Liver (tissue), 9 donors: Measurements from ENCODE around the gene TNS1. TPM values are rescaled to one million over a fixed set of nuclear protein-coding genes. Genes with fewer than 3 reads are reported as not detected.

ENCODE experiments used
- DNase-seq: peaks from one replicate; pipeline ENCODE4 v3.0.0-alpha.2; 2017; ENCODE audit warnings: low spot score
- H3K27ac ChIP-seq, 2 donors: one replicate each; pipeline ENCODE4 v1.7.0; 2013; ENCODE audit warnings: inconsistent platforms in 2 of 2, low read length in 2 of 2, control low read depth in 1 of 2, low read depth in 1 of 2, mild to moderate bottlenecking in 1 of 2
- H3K27me3 ChIP-seq, 4 donors: one replicate each; pipeline versions ENCODE4 v1.6.1 to v1.7.0; 2013; ENCODE audit warnings: low read length in 3 of 4, inconsistent platforms in 1 of 4, mild to moderate bottlenecking in 1 of 4, moderate library complexity in 1 of 4; ENCODE audit not compliant: control insufficient read depth in 4 of 4, insufficient read depth in 4 of 4
- H3K36me3 ChIP-seq, 4 donors: one replicate each; pipeline versions ENCODE4 v1.6.1 to v1.7.0; 2013; ENCODE audit warnings: low read length in 3 of 4, mild to moderate bottlenecking in 3 of 4, low read depth in 1 of 4, moderate library complexity in 1 of 4; ENCODE audit not compliant: control insufficient read depth in 4 of 4, insufficient read depth in 3 of 4
- H3K4me1 ChIP-seq, 4 donors: one replicate each; pipeline versions ENCODE4 v1.6.1 to v1.7.0; 2013; ENCODE audit warnings: low read length in 3 of 4, mild to moderate bottlenecking in 3 of 4, moderate library complexity in 1 of 4; ENCODE audit not compliant: control insufficient read depth in 4 of 4, insufficient read depth in 4 of 4
- H3K4me3 ChIP-seq, 3 donors: one replicate each; pipeline versions ENCODE4 v1.6.1 to v1.7.0; 2013; ENCODE audit warnings: low read length in 3 of 3, control low read depth in 1 of 3, low read depth in 1 of 3, mild to moderate bottlenecking in 1 of 3
- H3K9ac ChIP-seq, 2 donors: one replicate each; pipeline ENCODE4 v1.7.0; 2013; ENCODE audit warnings: low read length in 2 of 2, mild to moderate bottlenecking in 2 of 2, moderate library complexity in 2 of 2, control low read depth in 1 of 2, low read depth in 1 of 2
- H3K9me3 ChIP-seq, 4 donors: one replicate each; pipeline versions ENCODE4 v1.6.1 to v1.7.0; 2013; ENCODE audit warnings: low read length in 3 of 4; ENCODE audit not compliant: control insufficient read depth in 4 of 4
- ATF3 ChIP-seq: IDR thresholded peaks from 2 replicates; pipeline ENCODE4 v1.6.1; 2016; ENCODE audit warnings: antibody characterized with exemption
- CTCF ChIP-seq: fragments of 150-350 bp; IDR thresholded peaks from 2 replicates; pipeline ENCODE4 v1.5.1; 2017; ENCODE audit warnings: improper control_type of control experiment, low read depth, low read length; ENCODE audit not compliant: missing input control
- EGR1 ChIP-seq, 2 donors: IDR thresholded peaks; 2 replicates each; pipeline ENCODE4 v1.6.1; 2016 to 2018; ENCODE audit warnings: antibody characterized with exemption in 2 of 2, low read depth in 2 of 2
- FOXA1 ChIP-seq: IDR thresholded peaks from 2 replicates; pipeline ENCODE4 v1.6.1; 2016; ENCODE audit warnings: antibody characterized with exemption
- FOXA2 ChIP-seq: IDR thresholded peaks from 2 replicates; pipeline ENCODE4 v1.6.1; 2016; ENCODE audit warnings: antibody characterized with exemption
- GABPA ChIP-seq, 2 donors: IDR thresholded peaks in 1 of 2; conservative IDR thresholded peaks in 1 of 2; 2 replicates each; pipeline ENCODE4 v1.6.1; 2016; ENCODE audit warnings: antibody characterized with exemption in 2 of 2, mild to moderate bottlenecking in 1 of 2, moderate library complexity in 1 of 2
- HNF4A ChIP-seq, 2 donors: conservative IDR thresholded peaks; 2 replicates each; pipeline ENCODE4 v1.6.1; 2016; ENCODE audit warnings: antibody characterized with exemption in 2 of 2, mild to moderate bottlenecking in 2 of 2
- HNF4G ChIP-seq: IDR thresholded peaks from 2 replicates; pipeline ENCODE4 v1.6.1; 2016; ENCODE audit warnings: antibody characterized with exemption
- JUND ChIP-seq, 2 donors: IDR thresholded peaks; 2 replicates each; pipeline ENCODE4 v1.6.1; 2016; ENCODE audit warnings: antibody characterized with exemption in 2 of 2
- MAX ChIP-seq: IDR thresholded peaks from 2 replicates; pipeline ENCODE4 v1.6.1; 2016; ENCODE audit warnings: antibody characterized with exemption
- NR2F2 ChIP-seq: IDR thresholded peaks from 2 replicates; pipeline ENCODE4 v1.6.1; 2016; ENCODE audit warnings: antibody characterized with exemption
- RAD21 ChIP-seq, 2 donors: IDR thresholded peaks; 2 replicates each; pipeline ENCODE4 v1.6.1; 2016; ENCODE audit warnings: antibody characterized with exemption in 2 of 2, mild to moderate bottlenecking in 2 of 2
- RXRA ChIP-seq, 2 donors: IDR thresholded peaks; 2 replicates each; pipeline ENCODE4 v1.6.1; 2017 to 2018; ENCODE audit warnings: antibody characterized with exemption in 2 of 2, mild to moderate bottlenecking in 1 of 2
- SP1 ChIP-seq: IDR thresholded peaks from 2 replicates; pipeline ENCODE4 v1.6.1; 2018; ENCODE audit warnings: antibody characterized with exemption, mild to moderate bottlenecking
- TAF1 ChIP-seq: conservative IDR thresholded peaks from 2 replicates; pipeline ENCODE4 v1.6.1; 2016; ENCODE audit warnings: antibody characterized with exemption, mild to moderate bottlenecking
- YY1 ChIP-seq: IDR thresholded peaks from 2 replicates; pipeline ENCODE4 v1.6.1; 2016; ENCODE audit warnings: antibody characterized with exemption, mild to moderate bottlenecking
- WGBS: extraction: QIAGEN DNeasy Blood & Tissue Kit; methylation state at CpG from one replicate; pipeline ENCODE4 v1.1.7; 2013; 5-methylcytosine and 5-hydroxymethylcytosine counted together
- polyA plus RNA-seq, 2 donors: library from polyadenylated mRNA; stranded (reverse) in 1 of 2; unstranded in 1 of 2; fragments of 200-250 nt in 1 of 2; fragments of >200 nt in 1 of 2; fragmentation: Nextera tagmentation in 1 of 2; extraction: Ambion mirVana in 1 of 2; gene quantifications; one replicate each; pipeline versions ENCODE4 v1.2.1 to v1.2.3, GENCODE V29; 2013 to 2015
- total RNA-seq, 2 donors: library from RNA; depleted of rRNA; stranded (reverse); fragments of >200 nt; gene quantifications; one replicate each; pipeline ENCODE4 v1.2.3, GENCODE V29; 2014
- TF ChIP-seq, protein P1 (sequence below): IDR thresholded peaks from 2 replicates; pipeline ENCODE4 v1.6.1; 2016; ENCODE audit warnings: antibody characterized with exemption
- TF ChIP-seq, protein P2 (sequence below): IDR thresholded peaks from 2 replicates; pipeline ENCODE4 v1.6.1; 2016; ENCODE audit warnings: antibody characterized with exemption, mild to moderate bottlenecking
- donor health status: healthy.
- donor health status: healthy.
- donor health status: healthy.
- donor health status: healthy.
- donor health status: healthy.

Gene TNS1
- total and polyA plus RNA-seq, 4 donors: 16.3 to 128 (median 57.3) TPM

- peak overlapping the region; percentile 68 to 99 for H3K27ac ChIP-seq
- H3K27me3 ChIP-seq: no peaks in the 10 kb centered on the region
- DNase-seq: no peak
- peaks cover 0 to 3% (median 0%) of the 10 kb centered on the region in 4 donors for H3K36me3 ChIP-seq
- peak overlapping the region; percentile 31 to 56 for H3K9ac ChIP-seq
- H3K4me3 ChIP-seq: no peak overlapping the region
- no peaks in the 10 kb centered on the region for H3K9me3 ChIP-seq
- H3K4me1 ChIP-seq: peaks cover 47 to 98% (median 91%) of the 10 kb centered on the region in 4 donors
- TF ChIP-seq RXRA (IDR thresholded peaks at IDR 0.05): peak; percentile 99 to 100
- TF ChIP-seq EGR1 (IDR thresholded peaks at IDR 0.05; ENCODE audit: low read depth in 2 of 2): peak; percentile 33 to 74
- no peak for TF ChIP-seq CTCF
- peak; percentile 48 for TF ChIP-seq ATF3
- TF ChIP-seq NR2F2: peak; percentile 94
- peak; percentile 91 to 98 for TF ChIP-seq HNF4A (conservative IDR thresholded peaks at IDR 0.05)
- TF ChIP-seq, protein P1, sequence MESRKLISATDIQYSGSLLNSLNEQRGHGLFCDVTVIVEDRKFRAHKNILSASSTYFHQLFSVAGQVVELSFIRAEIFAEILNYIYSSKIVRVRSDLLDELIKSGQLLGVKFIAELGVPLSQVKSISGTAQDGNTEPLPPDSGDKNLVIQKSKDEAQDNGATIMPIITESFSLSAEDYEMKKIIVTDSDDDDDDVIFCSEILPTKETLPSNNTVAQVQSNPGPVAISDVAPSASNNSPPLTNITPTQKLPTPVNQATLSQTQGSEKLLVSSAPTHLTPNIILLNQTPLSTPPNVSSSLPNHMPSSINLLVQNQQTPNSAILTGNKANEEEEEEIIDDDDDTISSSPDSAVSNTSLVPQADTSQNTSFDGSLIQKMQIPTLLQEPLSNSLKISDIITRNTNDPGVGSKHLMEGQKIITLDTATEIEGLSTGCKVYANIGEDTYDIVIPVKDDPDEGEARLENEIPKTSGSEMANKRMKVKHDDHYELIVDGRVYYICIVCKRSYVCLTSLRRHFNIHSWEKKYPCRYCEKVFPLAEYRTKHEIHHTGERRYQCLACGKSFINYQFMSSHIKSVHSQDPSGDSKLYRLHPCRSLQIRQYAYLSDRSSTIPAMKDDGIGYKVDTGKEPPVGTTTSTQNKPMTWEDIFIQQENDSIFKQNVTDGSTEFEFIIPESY: peak; percentile 94
- peak; percentile 95 for TF ChIP-seq MAX
- TF ChIP-seq, protein P2, sequence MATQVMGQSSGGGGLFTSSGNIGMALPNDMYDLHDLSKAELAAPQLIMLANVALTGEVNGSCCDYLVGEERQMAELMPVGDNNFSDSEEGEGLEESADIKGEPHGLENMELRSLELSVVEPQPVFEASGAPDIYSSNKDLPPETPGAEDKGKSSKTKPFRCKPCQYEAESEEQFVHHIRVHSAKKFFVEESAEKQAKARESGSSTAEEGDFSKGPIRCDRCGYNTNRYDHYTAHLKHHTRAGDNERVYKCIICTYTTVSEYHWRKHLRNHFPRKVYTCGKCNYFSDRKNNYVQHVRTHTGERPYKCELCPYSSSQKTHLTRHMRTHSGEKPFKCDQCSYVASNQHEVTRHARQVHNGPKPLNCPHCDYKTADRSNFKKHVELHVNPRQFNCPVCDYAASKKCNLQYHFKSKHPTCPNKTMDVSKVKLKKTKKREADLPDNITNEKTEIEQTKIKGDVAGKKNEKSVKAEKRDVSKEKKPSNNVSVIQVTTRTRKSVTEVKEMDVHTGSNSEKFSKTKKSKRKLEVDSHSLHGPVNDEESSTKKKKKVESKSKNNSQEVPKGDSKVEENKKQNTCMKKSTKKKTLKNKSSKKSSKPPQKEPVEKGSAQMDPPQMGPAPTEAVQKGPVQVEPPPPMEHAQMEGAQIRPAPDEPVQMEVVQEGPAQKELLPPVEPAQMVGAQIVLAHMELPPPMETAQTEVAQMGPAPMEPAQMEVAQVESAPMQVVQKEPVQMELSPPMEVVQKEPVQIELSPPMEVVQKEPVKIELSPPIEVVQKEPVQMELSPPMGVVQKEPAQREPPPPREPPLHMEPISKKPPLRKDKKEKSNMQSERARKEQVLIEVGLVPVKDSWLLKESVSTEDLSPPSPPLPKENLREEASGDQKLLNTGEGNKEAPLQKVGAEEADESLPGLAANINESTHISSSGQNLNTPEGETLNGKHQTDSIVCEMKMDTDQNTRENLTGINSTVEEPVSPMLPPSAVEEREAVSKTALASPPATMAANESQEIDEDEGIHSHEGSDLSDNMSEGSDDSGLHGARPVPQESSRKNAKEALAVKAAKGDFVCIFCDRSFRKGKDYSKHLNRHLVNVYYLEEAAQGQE: peak; percentile 86
- TF ChIP-seq GABPA (IDR thresholded peaks at IDR 0.05 in 1 of 2, conservative IDR thresholded peaks at IDR 0.05 in 1 of 2): peak in 1 of 2 donors; percentile 47
- TF ChIP-seq FOXA2: peak; percentile 66
- peak; percentile 64 for TF ChIP-seq HNF4G
- TF ChIP-seq RAD21 (IDR thresholded peaks at IDR 0.05): peak; percentile 65 to 77
- peak; percentile 47 for TF ChIP-seq TAF1
- peak; percentile 89 for TF ChIP-seq YY1
- TF ChIP-seq SP1: peak; percentile 94
- TF ChIP-seq FOXA1: peak; percentile 89
- TF ChIP-seq JUND (IDR thresholded peaks at IDR 0.05): peak; percentile 57 to 95
- 20% methylated on average over 10 of the region's 10 CpGs for WGBS
These were observed 86.1 kb downstream of the TNS1 start for GRCh38 chr2:217916504-217917254.
